ENCODE measurements around the gene CORO2B. TPM values are rescaled to one million over a fixed set of nuclear protein-coding genes. Genes with fewer than 3 reads are reported as not detected.
A peak's percentile ranks its signal among the peaks of the same experiment; 100 is the strongest.

Gene CORO2B
- total RNA-seq, 1 donor from 2014 or later = 3.6 TPM

GRCh38 chr15:68672251-68672650 lies 93.5 kb downstream of the CORO2B start:
- Histone ChIP-seq H3K4me1 (peaks cover 7% of the 10 kb centered on the region), H3K9me3 (no peaks in the 10 kb centered on the region), H3K27me3 (no peaks in the 10 kb centered on the region), H3K36me3 (no peaks in the 10 kb centered on the region), H3K4me3 (no peak overlapping the region), H3K27ac (no peak overlapping the region)
- TF ChIP-seq CTCF (IDR thresholded peaks at IDR 0.05) = no peak
- DNase-seq = no peak
- intact Hi-C loops (cut with DNase I) = no loop called here
- ATAC-seq = no peak

DNA sequence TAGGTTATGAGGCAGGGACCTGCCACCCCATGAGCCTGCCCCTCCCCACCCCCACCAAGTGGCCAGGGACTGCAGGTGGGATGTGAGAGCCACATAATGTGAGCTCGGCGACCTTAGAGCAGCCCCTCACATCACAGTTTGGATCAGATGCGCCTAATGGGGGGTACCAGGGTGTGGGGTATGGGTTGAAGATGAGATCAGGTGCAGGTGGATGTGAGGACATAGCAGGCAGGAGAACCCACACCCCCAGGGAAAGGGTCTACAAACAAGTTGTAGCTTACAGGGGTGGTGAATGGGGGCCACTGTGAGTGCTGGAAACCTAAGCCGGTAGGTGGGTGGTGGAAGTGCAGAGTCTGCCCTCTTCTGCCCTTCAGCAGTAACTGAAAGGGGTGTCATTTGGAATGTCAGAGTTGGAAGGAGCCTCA lies 94.0 kb downstream of the CORO2B start:
- TF ChIP-seq CTCF (IDR thresholded peaks at IDR 0.05) = peak; percentile 7
- Histone ChIP-seq H3K27ac (no peak overlapping the region), H3K27me3 (no peaks in the 10 kb centered on the region), H3K4me1 (peaks cover 7% of the 10 kb centered on the region), H3K9me3 (no peaks in the 10 kb centered on the region), H3K4me3 (no peak overlapping the region), H3K36me3 (no peaks in the 10 kb centered on the region)
- no peak for ATAC-seq
- intact Hi-C loops (cut with DNase I) = no loop called here
- DNase-seq = peak; percentile 43

GRCh38 chr15:68674975-68675374 lies 96.2 kb downstream of the CORO2B start:
- H3K4me1 ChIP-seq = peaks cover 7% of the 10 kb centered on the region
- H3K36me3 ChIP-seq = no peaks in the 10 kb centered on the region
- no peak overlapping the region for H3K4me3 ChIP-seq
- DNase-seq (no peak), ATAC-seq (peak; percentile 51)
- H3K27me3 ChIP-seq = no peaks in the 10 kb centered on the region
- intact Hi-C loops (cut with DNase I) = no loop called here
- H3K9me3 ChIP-seq = no peaks in the 10 kb centered on the region
- no peak for TF ChIP-seq CTCF (IDR thresholded peaks at IDR 0.05)
- H3K27ac ChIP-seq = no peak overlapping the region

DNA sequence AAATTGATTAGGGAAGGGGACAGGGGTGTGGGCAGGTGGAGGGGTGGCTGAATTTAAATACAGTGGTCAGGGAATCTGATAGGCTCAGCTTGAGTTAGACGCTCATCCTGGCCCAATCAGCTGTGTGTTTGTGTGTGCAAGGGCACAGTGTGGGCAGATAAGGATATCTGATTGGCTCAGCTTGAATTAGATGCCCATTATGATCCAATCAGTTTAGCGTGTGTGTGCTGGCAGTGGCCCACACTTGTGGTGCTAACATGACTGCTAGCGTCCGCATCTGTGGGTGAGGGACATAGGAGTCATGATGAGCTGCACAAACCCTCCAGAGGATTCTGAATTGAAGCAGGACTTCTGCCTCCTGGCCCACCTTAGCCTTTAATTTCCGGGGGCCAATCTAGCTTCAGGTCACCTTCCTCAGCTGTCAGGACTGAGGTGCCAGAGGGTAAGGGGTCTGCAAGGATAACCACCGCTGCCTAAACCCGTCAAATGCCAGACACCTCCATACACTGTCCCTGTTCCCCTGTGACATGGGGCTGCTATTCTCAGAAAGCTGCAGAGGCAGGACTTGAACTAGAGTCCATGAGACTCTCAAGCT lies 97.3 kb downstream of the CORO2B start:
- Histone ChIP-seq H3K27me3 (no peaks in the 10 kb centered on the region), H3K4me1 (peaks cover 7% of the 10 kb centered on the region), H3K27ac (no peak overlapping the region), H3K9me3 (no peaks in the 10 kb centered on the region), H3K36me3 (no peaks in the 10 kb centered on the region), H3K4me3 (no peak overlapping the region)
- ATAC-seq (no peak), DNase-seq (no peak)
- TF ChIP-seq CTCF (IDR thresholded peaks at IDR 0.05) = no peak
- intact Hi-C loops (cut with DNase I) = no loop called here

- intact Hi-C loops (cut with DNase I) = no loop called here
- Histone ChIP-seq H3K4me1 (peaks cover 7% of the 10 kb centered on the region), H3K27me3 (no peaks in the 10 kb centered on the region), H3K4me3 (no peak overlapping the region), H3K9me3 (no peaks in the 10 kb centered on the region), H3K27ac (no peak overlapping the region), H3K36me3 (no peaks in the 10 kb centered on the region)
- DNase-seq = peak; percentile 33
- ATAC-seq = no peak
- no peak for TF ChIP-seq CTCF (IDR thresholded peaks at IDR 0.05)
Measured at GRCh38 chr15:68676926-68677325, 98.1 kb downstream of the CORO2B start.

GRCh38 chr15:68677996-68678395 lies 99.2 kb downstream of the CORO2B start:
- Histone ChIP-seq H3K27ac (no peak overlapping the region), H3K27me3 (no peaks in the 10 kb centered on the region), H3K4me3 (no peak overlapping the region), H3K4me1 (peaks cover 7% of the 10 kb centered on the region), H3K36me3 (no peaks in the 10 kb centered on the region), H3K9me3 (no peaks in the 10 kb centered on the region)
- no peak for TF ChIP-seq CTCF (IDR thresholded peaks at IDR 0.05)
- intact Hi-C loops (cut with DNase I) = no loop called here
- DNase-seq (no peak), ATAC-seq (no peak)
